22Rv1 (cell line): Measurements from ENCODE around the gene GPR35.

Source experiments
- CTCF ChIP-seq: fragments of 450-650 bp; IDR thresholded peaks from 2 replicates; pipeline ENCODE4 v1.5.1; 2017; ENCODE audit warnings: mild to moderate bottlenecking
- ZFX ChIP-seq: fragments of 450-650 bp; IDR thresholded peaks from 2 replicates; pipeline ENCODE4 v1.6.1; 2017; ENCODE audit warnings: antibody characterized with exemption, borderline replicate concordance

GRCh38 chr2:240648650-240649275 lies 23.5 kb downstream of the GPR35 start:
- no peak for TF ChIP-seq CTCF
- TF ChIP-seq ZFX: no peak
